IPS DF 6.9 (cell line): Measurements from ENCODE around the gene ZNF584.

ENCODE experiments used
- DNase-seq: peaks from one replicate; pipeline ENCODE4 v3.0.0-alpha.2; 2013; ENCODE audit warnings: low read depth, low spot score
- H3K27ac ChIP-seq: one replicate; pipeline ENCODE4 v1.5.1; 2013; ENCODE audit warnings: low read length, control low read depth
- H3K27me3 ChIP-seq: 2 replicates; pipeline ENCODE4 v1.6.1; 2013; ENCODE audit warnings: mild to moderate bottlenecking, low read length; ENCODE audit not compliant: control insufficient read depth, insufficient read depth
- H3K36me3 ChIP-seq: 2 replicates; pipeline ENCODE4 v1.6.1; 2013; ENCODE audit warnings: low read length; ENCODE audit not compliant: control insufficient read depth, insufficient read depth
- H3K4me1 ChIP-seq: 2 replicates; pipeline ENCODE4 v1.6.1; 2013; ENCODE audit warnings: low read length; ENCODE audit not compliant: control insufficient read depth, insufficient read depth
- H3K4me3 ChIP-seq: 2 replicates; pipeline ENCODE4 v1.5.1; 2013; ENCODE audit warnings: mild to moderate bottlenecking, low read length
- H3K9me3 ChIP-seq: 2 replicates; pipeline ENCODE4 v1.6.1; 2013; ENCODE audit warnings: low read length, inconsistent platforms; ENCODE audit not compliant: control insufficient read depth, insufficient read depth
- WGBS: extraction: QIAGEN DNeasy Blood & Tissue Kit; methylation state at CpG from one replicate; pipeline ENCODE4 v1.1.7; 2013; ENCODE audit warnings: mixed read lengths, missing lambda C conversion rate; ENCODE audit not compliant: insufficient read length, insufficient coverage; 5-methylcytosine and 5-hydroxymethylcytosine counted together

Gene ZNF584

GRCh38 chr19:58386576-58387337 is 21.7 kb upstream of the ZNF584 start, which contains the start of gene RPS5:
RPS5 (plus strand) TSS chr19:58387269; CDS start chr19:58388138, 869 bp downstream.
- Histone ChIP-seq H3K9me3 (no peaks in the 10 kb centered on the region), H3K4me3 (peak within 1 kb of the TSS; percentile 77), H3K36me3 (peaks cover 6% of the 10 kb centered on the region; the same call in 1 of the 2 replicates), H3K27me3 (no peaks in the 10 kb centered on the region), H3K27ac (no peak within 1 kb of the TSS), H3K4me1 (peaks cover 6% of the 10 kb centered on the region)
- no CpG with 5 or more reads among the region's 64 CpGs for WGBS
- no peak for DNase-seq

- no peaks in the 10 kb centered on the region for H3K27me3 ChIP-seq
- H3K4me3 ChIP-seq, result peak overlapping the region; percentile 77
- no peak for DNase-seq
- H3K9me3 ChIP-seq, result no peaks in the 10 kb centered on the region
- peaks cover 6% of the 10 kb centered on the region; the same call in 1 of the 2 replicates for H3K36me3 ChIP-seq
- WGBS, result no CpG with 5 or more reads among the region's 39 CpGs
- peaks cover 6% of the 10 kb centered on the region for H3K4me1 ChIP-seq
- H3K27ac ChIP-seq, result no peak overlapping the region
These were observed 20.9 kb upstream of the ZNF584 start for GRCh38 chr19:58387338-58388174.

- H3K27ac ChIP-seq, result no peak overlapping the region
- DNase-seq, result no peak
- no peaks in the 10 kb centered on the region for H3K9me3 ChIP-seq
- no peaks in the 10 kb centered on the region for H3K27me3 ChIP-seq
- no CpG with 5 or more reads among the region's 3 CpGs for WGBS
- peaks cover 6% of the 10 kb centered on the region for H3K4me1 ChIP-seq
- H3K36me3 ChIP-seq, result peaks cover 11% of the 10 kb centered on the region
- peak overlapping the region; percentile 77; the same call in 1 of the 2 replicates for H3K4me3 ChIP-seq
These were observed 20.3 kb upstream of the ZNF584 start for GRCh38 chr19:58388175-58388526.

- H3K27me3 ChIP-seq, result no peaks in the 10 kb centered on the region; the same call in 1 of the 2 replicates
- peaks cover 27% of the 10 kb centered on the region for H3K36me3 ChIP-seq
- no CpG with 5 or more reads among the region's 26 CpGs for WGBS
- H3K9me3 ChIP-seq, result no peaks in the 10 kb centered on the region
- no peak overlapping the region for H3K4me3 ChIP-seq
- no peak overlapping the region for H3K27ac ChIP-seq
- H3K4me1 ChIP-seq, result peaks cover 8% of the 10 kb centered on the region; the same call in 1 of the 2 replicates
- no peak for DNase-seq
These were observed 15.3 kb upstream of the ZNF584 start for GRCh38 chr19:58392945-58393724.

- no CpG with 5 or more reads among the region's 4 CpGs for WGBS
- Histone ChIP-seq H3K36me3 (peaks cover 25% of the 10 kb centered on the region), H3K27ac (no peak overlapping the region), H3K27me3 (no peaks in the 10 kb centered on the region; the same call in 1 of the 2 replicates), H3K9me3 (no peaks in the 10 kb centered on the region), H3K4me1 (peaks cover 8% of the 10 kb centered on the region; the same call in 1 of the 2 replicates), H3K4me3 (no peak overlapping the region)
- no peak for DNase-seq
These were observed 14.8 kb upstream of the ZNF584 start for GRCh38 chr19:58393725-58394033.

- WGBS, result no CpG with 5 or more reads among the region's 3 CpGs
- Histone ChIP-seq H3K4me3 (no peak overlapping the region), H3K4me1 (peaks cover 8% of the 10 kb centered on the region; the same call in 1 of the 2 replicates), H3K27ac (no peak overlapping the region), H3K36me3 (peaks cover 23% of the 10 kb centered on the region), H3K9me3 (no peaks in the 10 kb centered on the region), H3K27me3 (no peaks in the 10 kb centered on the region; the same call in 1 of the 2 replicates)
- no peak for DNase-seq
These were observed 13.6 kb upstream of the ZNF584 start for GRCh38 chr19:58394821-58395219.

- H3K4me1 ChIP-seq, result peaks cover 8% of the 10 kb centered on the region; the same call in 1 of the 2 replicates
- WGBS, result no CpG with 5 or more reads among the region's 21 CpGs
- no peaks in the 10 kb centered on the region for H3K9me3 ChIP-seq
- H3K36me3 ChIP-seq, result peaks cover 23% of the 10 kb centered on the region
- no peak within 1 kb of the TSS for H3K27ac ChIP-seq
- no peak for DNase-seq
- H3K4me3 ChIP-seq, result peak within 1 kb of the TSS; percentile 21; the same call in 1 of the 2 replicates
- no peaks in the 10 kb centered on the region; the same call in 1 of the 2 replicates for H3K27me3 ChIP-seq
These were observed 13.1 kb upstream of the ZNF584 start, which contains the start of gene RNF225 for GRCh38 chr19:58395220-58395978. RNF225 (plus strand) TSS chr19:58395656; CDS start chr19:58396090, 434 bp downstream.

- no CpG with 5 or more reads among the region's 75 CpGs for WGBS
- no peak for DNase-seq
- no peak overlapping the region for H3K27ac ChIP-seq
- H3K36me3 ChIP-seq, result peaks cover 23% of the 10 kb centered on the region
- no peaks in the 10 kb centered on the region; the same call in 1 of the 2 replicates for H3K27me3 ChIP-seq
- peak overlapping the region; percentile 18; the same call in 1 of the 2 replicates for H3K4me3 ChIP-seq
- H3K9me3 ChIP-seq, result no peaks in the 10 kb centered on the region
- H3K4me1 ChIP-seq, result peaks cover 10% of the 10 kb centered on the region; the same call in 1 of the 2 replicates
These were observed 12.3 kb upstream of the ZNF584 start for GRCh38 chr19:58395979-58396627.
